ENCODE results near the gene GGT1.

DNA sequence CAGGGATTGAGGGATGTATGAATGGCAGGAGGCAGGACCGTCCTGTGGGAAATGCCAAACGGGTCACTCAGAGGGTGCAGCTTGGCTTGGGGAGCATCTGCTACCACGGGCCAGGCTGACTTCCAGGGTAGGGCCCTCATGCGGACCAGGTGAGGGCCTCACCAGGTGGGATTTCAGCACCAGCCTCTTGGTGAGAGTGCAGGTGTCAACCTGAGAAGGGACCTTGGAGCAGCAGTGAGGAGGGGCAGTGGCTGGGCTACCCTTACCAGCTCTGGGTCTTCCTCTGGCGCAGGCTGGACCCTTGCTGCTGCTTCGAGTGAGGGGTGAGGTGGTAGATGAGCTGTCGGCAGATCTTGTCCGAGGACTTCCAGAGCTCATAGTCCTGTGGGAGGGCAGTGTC, 15.0 kb upstream of the GGT1 start:
- TF ChIP-seq, protein P1, sequence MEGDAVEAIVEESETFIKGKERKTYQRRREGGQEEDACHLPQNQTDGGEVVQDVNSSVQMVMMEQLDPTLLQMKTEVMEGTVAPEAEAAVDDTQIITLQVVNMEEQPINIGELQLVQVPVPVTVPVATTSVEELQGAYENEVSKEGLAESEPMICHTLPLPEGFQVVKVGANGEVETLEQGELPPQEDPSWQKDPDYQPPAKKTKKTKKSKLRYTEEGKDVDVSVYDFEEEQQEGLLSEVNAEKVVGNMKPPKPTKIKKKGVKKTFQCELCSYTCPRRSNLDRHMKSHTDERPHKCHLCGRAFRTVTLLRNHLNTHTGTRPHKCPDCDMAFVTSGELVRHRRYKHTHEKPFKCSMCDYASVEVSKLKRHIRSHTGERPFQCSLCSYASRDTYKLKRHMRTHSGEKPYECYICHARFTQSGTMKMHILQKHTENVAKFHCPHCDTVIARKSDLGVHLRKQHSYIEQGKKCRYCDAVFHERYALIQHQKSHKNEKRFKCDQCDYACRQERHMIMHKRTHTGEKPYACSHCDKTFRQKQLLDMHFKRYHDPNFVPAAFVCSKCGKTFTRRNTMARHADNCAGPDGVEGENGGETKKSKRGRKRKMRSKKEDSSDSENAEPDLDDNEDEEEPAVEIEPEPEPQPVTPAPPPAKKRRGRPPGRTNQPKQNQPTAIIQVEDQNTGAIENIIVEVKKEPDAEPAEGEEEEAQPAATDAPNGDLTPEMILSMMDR (IDR thresholded peaks at IDR 0.05), result no peak
- no peak for TF ChIP-seq POLR2A (IDR thresholded peaks at IDR 0.05)
